Ovary (tissue), 9 donors: ENCODE data around the gene CGN. TPM values are rescaled to one million over a fixed set of nuclear protein-coding genes. Genes with fewer than 3 reads are reported as not detected.

ENCODE experiments used
- DNase-seq, 5 donors: peaks; one replicate each; pipeline ENCODE4 v3.0.0-alpha.2; 2019 to 2020
- H3K27ac ChIP-seq, 2 donors: fragments of 200-600 bp; one replicate each; pipeline versions ENCODE4 v1.5.1 to v1.8.0; 2019 to 2022
- H3K27me3 ChIP-seq: fragments of 200-600 bp; one replicate; pipeline ENCODE4 v1.8.0; 2022
- H3K36me3 ChIP-seq: fragments of 200-600 bp; sonication (generic); one replicate; pipeline ENCODE4 v1.5.1; 2019
- H3K4me1 ChIP-seq: one replicate; pipeline ENCODE4 v1.8.1; 2013; ENCODE audit warnings: mild to moderate bottlenecking, moderate library complexity; ENCODE audit not compliant: insufficient read depth
- H3K4me3 ChIP-seq: fragments of 200-600 bp; sonication (generic); one replicate; pipeline ENCODE4 v1.5.1; 2017
- H3K9me3 ChIP-seq, 2 donors: fragments of 200-600 bp in 1 of 2; sonication (generic) in 1 of 2; one replicate each; pipeline versions ENCODE4 v1.5.1 to v1.8.1; 2013 to 2019; ENCODE audit warnings: mild to moderate bottlenecking in 1 of 2, moderate library complexity in 1 of 2
- EP300 ChIP-seq: sonication (generic); formaldehyde crosslinking; IDR thresholded peaks from one replicate; pipeline ENCODE4 v1.6.1; 2017; ENCODE audit warnings: antibody characterized with exemption
- POLR2A ChIP-seq: fragments of 450-650 bp; IDR thresholded peaks from one replicate; pipeline ENCODE4 v1.6.1; 2017; ENCODE audit warnings: antibody characterized with exemption, mild to moderate bottlenecking, moderate library complexity
- WGBS, 3 donors: extraction: QIAGEN DNeasy Blood & Tissue Kit in 1 of 3; methylation state at CpG; one replicate each; pipeline versions ENCODE4 v1.1.5 to v1.1.7; 2013 to 2017; 5-methylcytosine and 5-hydroxymethylcytosine counted together
- intact Hi-C, 4 donors: fragments of 100-400 bp; cut with DNase I; formaldehyde crosslinking; loops; one replicate each; pipeline versions ENCODE4 v1.11.0 to v1.15.1; 2022 to 2023
- polyA plus RNA-seq, 2 donors: library from polyadenylated mRNA; stranded (reverse); fragments of 200-250 nt in 1 of 2; fragments of 350-450 nt in 1 of 2; fragmentation: Illumina TruSeq in 1 of 2; extraction: RNeasy Lipid Tissue Mini Kit (QIAGEN cat#74804) in 1 of 2; gene quantifications; one replicate each; pipeline ENCODE4 v1.2.3, GENCODE V29; 2013 to 2014
- total RNA-seq, 7 donors: library from RNA; depleted of rRNA in 2 of 7; stranded (reverse); fragments of >200 nt in 2 of 7; fragmentation: NEBNext Ultra II Directional in 3 of 7; extraction: Animal tissue kit (Norgen Biotek cat#: 25700) in 3 of 7; gene quantifications; one replicate each; pipeline versions ENCODE4 v1.1.0 to v1.2.4, GENCODE V29; 2016 to 2023
- TF ChIP-seq, protein P1 (sequence below), 3 donors: fragments of 450-650 bp in 2 of 3; fragments of 200-600 bp in 1 of 3; IDR thresholded peaks; one replicate each; pipeline versions ENCODE4 v1.5.1 to v1.8.0; 2016 to 2022; ENCODE audit warnings: antibody characterized with exemption in 3 of 3, mild to moderate bottlenecking in 1 of 3
- donor health status: DM: no; HTN: no; CAD: no; lungs with moderate emphysema.
- donor health status: DM: no; HTN: no; CAD: no.
- donor health status: Bipolar disorder and iron deficiency.
- donor health status: DM: yes; HTN: yes; CAD: no.
- donor health status: DM: no; HTN: no; CAD: no.
- donor health status: DM: yes; HTN: yes; CAD: no.

The CGN gene
- total and polyA plus RNA-seq, 9 donors, result 1.0 to 26.8 (median 4.3) TPM

DNA sequence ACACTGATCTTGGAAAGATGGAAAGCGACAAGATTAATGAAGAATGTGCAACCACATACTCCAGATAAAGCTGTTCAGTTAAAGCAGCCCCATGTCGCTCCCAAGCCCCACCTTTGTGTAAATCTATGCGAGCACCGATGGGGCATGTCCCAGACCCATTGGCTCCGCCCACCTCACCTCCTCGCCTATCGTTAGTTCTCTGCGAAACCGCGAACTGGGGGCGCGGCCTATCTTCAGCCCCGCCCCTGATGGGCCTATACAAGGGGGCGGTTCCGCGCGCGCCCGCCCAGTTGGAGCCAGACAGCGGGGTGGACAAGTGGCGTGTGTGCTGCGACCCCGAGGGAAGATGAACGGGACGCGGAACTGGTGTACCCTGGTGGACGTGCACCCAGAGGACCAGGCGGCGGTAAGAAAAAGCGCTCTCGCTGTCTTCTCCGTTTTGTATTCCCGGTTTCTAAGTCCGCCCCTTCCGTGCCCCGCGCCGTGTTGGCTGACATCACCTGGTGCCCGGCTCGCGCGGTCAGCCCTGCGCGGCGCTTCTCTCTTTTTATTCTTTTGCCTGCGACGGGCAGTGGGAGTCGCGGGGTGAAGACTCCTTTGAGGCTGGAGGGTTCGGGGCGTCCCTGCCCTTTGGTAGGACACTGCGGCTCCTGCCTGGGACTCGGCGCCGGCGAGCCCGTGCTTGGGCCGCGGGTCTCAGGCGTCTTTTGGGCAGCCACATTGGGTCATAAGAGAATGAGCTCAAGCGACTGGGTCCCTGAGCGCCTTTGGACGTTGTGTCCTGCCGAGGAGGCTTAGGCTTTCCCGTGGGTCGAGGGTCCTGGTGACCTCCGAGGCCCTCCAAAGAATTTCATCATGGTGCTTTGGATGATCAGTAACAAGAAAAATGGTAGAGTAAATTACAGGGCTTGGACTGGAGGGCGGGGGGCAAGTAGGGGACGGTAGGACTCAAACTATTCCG is 29.1 kb downstream of the CGN start, which contains the start of gene TUFT1:
TUFT1 (plus strand) TSS at position 289 of the 961 bp plus-strand sequence; CDS start at position 347, 58 bp downstream.
- no peak for TF ChIP-seq EP300
- peak; percentile 93 for TF ChIP-seq POLR2A
- no peaks in the 10 kb centered on the region for H3K36me3 ChIP-seq
- H3K4me1 ChIP-seq, result peaks cover 4% of the 10 kb centered on the region
- DNase-seq, result peak; percentile 92 to 95 (median 93)
- 1 to 3% (median 2%) methylated on average over 63 to 70 of the region's 70 CpGs for WGBS, 3 donors
- H3K27me3 ChIP-seq, result no peaks in the 10 kb centered on the region
- intact Hi-C loops, result no loop called here
- no peaks in the 10 kb centered on the region for H3K9me3 ChIP-seq
- peak within 1 kb of the TSS; percentile 62 for H3K4me3 ChIP-seq
- peak within 1 kb of the TSS; percentile 7 to 60 for H3K27ac ChIP-seq

DNA sequence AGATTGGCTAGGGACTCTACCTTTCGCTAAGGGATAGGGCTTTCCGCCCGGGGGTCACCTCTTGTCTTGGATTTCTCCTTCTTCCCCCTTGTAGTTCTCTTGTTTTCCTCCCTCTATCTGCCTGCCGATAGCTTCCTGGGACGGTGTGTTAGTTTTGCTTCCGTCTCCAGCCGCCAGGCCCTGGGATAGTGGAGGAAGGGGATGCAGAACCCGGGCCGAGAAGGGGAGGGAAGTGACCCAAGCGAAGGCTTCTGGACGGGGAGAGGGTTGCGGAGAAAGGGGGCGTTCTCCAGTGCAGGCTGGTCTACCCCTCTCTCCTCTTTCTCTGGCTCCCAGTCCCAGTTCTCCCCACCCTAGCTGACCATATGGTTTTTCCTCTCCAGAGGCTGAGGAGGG is 29.8 kb downstream of the CGN start:
- intact Hi-C loops, result no loop called here
- DNase-seq, result peak in 4 of 5 donors; percentile 18 to 48 (median 36)
- Histone ChIP-seq H3K4me1 (peaks cover 4% of the 10 kb centered on the region), H3K27ac (peak overlapping the region; percentile 7 to 60), H3K36me3 (no peaks in the 10 kb centered on the region), H3K27me3 (no peaks in the 10 kb centered on the region), H3K9me3 (no peaks in the 10 kb centered on the region), H3K4me3 (peak overlapping the region; percentile 62)
- WGBS, 3 donors, result 3 to 13% (median 7%) methylated on average over 13 of the region's 13 CpGs
- TF ChIP-seq EP300 (no peak), POLR2A (peak; percentile 12)
- TF ChIP-seq, protein P1, sequence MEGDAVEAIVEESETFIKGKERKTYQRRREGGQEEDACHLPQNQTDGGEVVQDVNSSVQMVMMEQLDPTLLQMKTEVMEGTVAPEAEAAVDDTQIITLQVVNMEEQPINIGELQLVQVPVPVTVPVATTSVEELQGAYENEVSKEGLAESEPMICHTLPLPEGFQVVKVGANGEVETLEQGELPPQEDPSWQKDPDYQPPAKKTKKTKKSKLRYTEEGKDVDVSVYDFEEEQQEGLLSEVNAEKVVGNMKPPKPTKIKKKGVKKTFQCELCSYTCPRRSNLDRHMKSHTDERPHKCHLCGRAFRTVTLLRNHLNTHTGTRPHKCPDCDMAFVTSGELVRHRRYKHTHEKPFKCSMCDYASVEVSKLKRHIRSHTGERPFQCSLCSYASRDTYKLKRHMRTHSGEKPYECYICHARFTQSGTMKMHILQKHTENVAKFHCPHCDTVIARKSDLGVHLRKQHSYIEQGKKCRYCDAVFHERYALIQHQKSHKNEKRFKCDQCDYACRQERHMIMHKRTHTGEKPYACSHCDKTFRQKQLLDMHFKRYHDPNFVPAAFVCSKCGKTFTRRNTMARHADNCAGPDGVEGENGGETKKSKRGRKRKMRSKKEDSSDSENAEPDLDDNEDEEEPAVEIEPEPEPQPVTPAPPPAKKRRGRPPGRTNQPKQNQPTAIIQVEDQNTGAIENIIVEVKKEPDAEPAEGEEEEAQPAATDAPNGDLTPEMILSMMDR (IDR thresholded peaks at IDR 0.05), result no peak

DNA sequence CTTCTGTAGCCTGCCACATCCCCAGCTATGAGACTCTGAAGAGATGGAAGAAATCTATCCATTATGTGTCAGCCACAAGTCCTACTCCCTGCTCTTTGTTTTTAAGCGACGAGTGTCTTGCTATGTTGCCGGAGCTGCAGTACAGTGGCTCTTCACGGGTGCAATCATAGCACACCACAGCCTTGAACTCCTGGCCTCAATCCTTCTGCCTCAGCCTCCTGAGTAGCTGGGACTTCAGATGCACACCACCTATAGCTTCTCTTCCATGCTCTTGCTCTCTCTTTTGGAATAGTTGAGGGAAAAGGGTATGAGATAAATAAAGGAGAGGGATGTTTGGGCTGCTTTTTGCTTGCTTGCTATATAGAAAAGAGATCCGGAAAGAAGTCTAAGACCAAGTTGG is 30.6 kb downstream of the CGN start:
- intact Hi-C loops, result no loop called here
- 82 to 89% (median 83%) methylated on average over 5 of the region's 5 CpGs for WGBS, 3 donors
- DNase-seq, result no peak
- Histone ChIP-seq H3K4me1 (peaks cover 4% of the 10 kb centered on the region), H3K27ac (no peak overlapping the region), H3K9me3 (no peaks in the 10 kb centered on the region), H3K27me3 (no peaks in the 10 kb centered on the region), H3K36me3 (no peaks in the 10 kb centered on the region), H3K4me3 (no peak overlapping the region)
- TF ChIP-seq POLR2A (no peak), EP300 (no peak)
- TF ChIP-seq, protein P1 (IDR thresholded peaks at IDR 0.05), result no peak

DNA sequence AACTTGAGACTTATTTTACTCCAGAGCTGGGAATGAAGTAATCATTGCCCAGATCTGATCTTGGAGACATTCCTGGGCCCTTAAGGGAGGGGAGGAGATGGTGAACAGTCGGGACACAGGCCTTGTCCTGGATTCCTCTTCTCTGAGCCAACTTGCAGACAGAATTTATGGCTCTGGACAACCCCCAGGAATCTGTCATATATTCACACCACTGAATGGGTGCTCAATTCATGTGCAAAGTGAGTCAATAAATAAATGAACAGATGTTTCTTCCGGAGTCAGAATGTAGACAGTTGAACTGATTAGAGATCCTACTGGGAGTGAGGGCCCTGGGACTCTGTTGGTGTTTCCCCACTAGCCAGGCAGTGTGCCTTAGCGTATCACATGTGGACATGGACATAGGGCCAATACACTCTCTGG is 31.5 kb downstream of the CGN start:
- no peak for DNase-seq
- Histone ChIP-seq H3K4me3 (no peak overlapping the region), H3K9me3 (no peaks in the 10 kb centered on the region), H3K36me3 (no peaks in the 10 kb centered on the region), H3K27me3 (no peaks in the 10 kb centered on the region), H3K4me1 (peaks cover 4% of the 10 kb centered on the region), H3K27ac (no peak overlapping the region)
- intact Hi-C loops, result no loop called here
- 58 to 77% (median 71%) methylated on average over 3 of the region's 3 CpGs for WGBS, 3 donors
- TF ChIP-seq EP300, result no peak
- TF ChIP-seq, protein P1 (IDR thresholded peaks at IDR 0.05), result no peak
- no peak for TF ChIP-seq POLR2A

DNA sequence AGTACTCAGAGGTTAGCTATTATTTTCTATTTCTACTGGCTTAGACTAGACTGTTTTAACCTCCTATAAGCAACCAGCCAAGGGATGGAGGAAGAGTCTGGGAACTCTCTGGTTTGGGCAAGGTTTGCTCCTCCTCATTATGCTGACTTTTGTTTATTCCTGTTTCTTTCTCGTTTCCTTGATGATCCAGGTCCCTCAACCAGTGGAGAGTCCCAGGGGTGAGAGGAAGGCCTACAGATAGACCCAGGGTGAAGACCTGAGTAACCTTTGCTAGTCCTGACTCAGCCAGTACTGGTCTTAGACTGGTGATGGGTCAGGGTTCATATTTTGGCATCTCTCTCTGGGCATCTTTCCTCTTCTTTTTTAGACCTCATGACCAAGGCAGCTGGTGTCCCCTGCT is 34.4 kb downstream of the CGN start:
- intact Hi-C loops, result no loop called here
- H3K27ac ChIP-seq, result no peak overlapping the region

More for the DNA sequence above, 34.4 kb downstream of the CGN start:
- Histone ChIP-seq H3K36me3 (no peaks in the 10 kb centered on the region), H3K4me3 (no peak overlapping the region), H3K4me1 (no peaks in the 10 kb centered on the region), H3K27me3 (no peaks in the 10 kb centered on the region), H3K9me3 (no peaks in the 10 kb centered on the region)
- DNase-seq, result no peak
- TF ChIP-seq, protein P1 (IDR thresholded peaks at IDR 0.05), result no peak
- no peak for TF ChIP-seq POLR2A
- TF ChIP-seq EP300, result no peak
- WGBS, 3 donors, result 55 to 69% (median 60%) methylated on average over 1 of the region's 1 CpG
